Muscle layer of duodenum (tissue), 2 donors: Measurements from ENCODE around the gene C13orf42.

Experiments
- H3K27ac ChIP-seq: one replicate; pipeline ENCODE4 v1.7.0; 2013; ENCODE audit warnings: mild to moderate bottlenecking, low read length
- H3K27me3 ChIP-seq: one replicate; pipeline ENCODE4 v1.7.0; 2013; ENCODE audit warnings: low read depth, mild to moderate bottlenecking, control low read depth, low read length
- H3K36me3 ChIP-seq, 2 donors: one replicate each; pipeline ENCODE4 v1.7.0; 2013; ENCODE audit warnings: low read length in 2 of 2, control low read depth in 1 of 2, mild to moderate bottlenecking in 1 of 2; ENCODE audit not compliant: insufficient read depth in 2 of 2, control insufficient read depth in 1 of 2
- H3K4me1 ChIP-seq, 2 donors: one replicate each; pipeline ENCODE4 v1.7.0; 2013; ENCODE audit warnings: low read length in 2 of 2, mild to moderate bottlenecking in 2 of 2, control low read depth in 1 of 2, moderate library complexity in 1 of 2; ENCODE audit not compliant: insufficient read depth in 2 of 2, control insufficient read depth in 1 of 2
- H3K4me3 ChIP-seq, 2 donors: one replicate each; pipeline ENCODE4 v1.7.0; 2013; ENCODE audit warnings: low read length in 2 of 2, low read depth in 1 of 2, mild to moderate bottlenecking in 1 of 2
- H3K9me3 ChIP-seq, 2 donors: one replicate each; pipeline ENCODE4 v1.7.0; 2013; ENCODE audit warnings: low read length in 2 of 2, control low read depth in 1 of 2, mild to moderate bottlenecking in 1 of 2; ENCODE audit not compliant: control insufficient read depth in 1 of 2
- donor health status: healthy.

Gene C13orf42

DNA sequence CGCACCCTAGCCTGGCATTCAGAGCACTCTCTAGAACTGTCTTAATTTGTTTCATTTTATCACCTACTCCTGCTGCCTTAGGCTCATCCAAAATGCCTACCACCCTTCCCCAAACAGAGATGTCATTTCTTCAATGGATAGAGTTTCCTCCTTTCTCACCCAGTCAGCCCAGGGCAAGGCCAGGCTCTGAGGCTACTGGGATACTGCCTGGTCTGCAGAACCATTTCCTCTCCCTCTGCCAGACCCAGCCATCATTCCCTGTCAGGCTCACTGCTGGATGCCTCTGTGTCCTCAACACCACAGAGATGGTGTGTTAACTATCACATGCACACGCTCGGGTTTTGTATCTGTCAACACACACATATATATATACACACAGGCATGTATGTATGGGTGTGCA lies 47.2 kb downstream of the C13orf42 start:
- Histone ChIP-seq H3K9me3 (no peaks in the 10 kb centered on the region), H3K4me1 (no peaks in the 10 kb centered on the region), H3K27me3 (no peaks in the 10 kb centered on the region), H3K36me3 (no peaks in the 10 kb centered on the region), H3K27ac (no peak overlapping the region), H3K4me3 (no peak overlapping the region)

DNA sequence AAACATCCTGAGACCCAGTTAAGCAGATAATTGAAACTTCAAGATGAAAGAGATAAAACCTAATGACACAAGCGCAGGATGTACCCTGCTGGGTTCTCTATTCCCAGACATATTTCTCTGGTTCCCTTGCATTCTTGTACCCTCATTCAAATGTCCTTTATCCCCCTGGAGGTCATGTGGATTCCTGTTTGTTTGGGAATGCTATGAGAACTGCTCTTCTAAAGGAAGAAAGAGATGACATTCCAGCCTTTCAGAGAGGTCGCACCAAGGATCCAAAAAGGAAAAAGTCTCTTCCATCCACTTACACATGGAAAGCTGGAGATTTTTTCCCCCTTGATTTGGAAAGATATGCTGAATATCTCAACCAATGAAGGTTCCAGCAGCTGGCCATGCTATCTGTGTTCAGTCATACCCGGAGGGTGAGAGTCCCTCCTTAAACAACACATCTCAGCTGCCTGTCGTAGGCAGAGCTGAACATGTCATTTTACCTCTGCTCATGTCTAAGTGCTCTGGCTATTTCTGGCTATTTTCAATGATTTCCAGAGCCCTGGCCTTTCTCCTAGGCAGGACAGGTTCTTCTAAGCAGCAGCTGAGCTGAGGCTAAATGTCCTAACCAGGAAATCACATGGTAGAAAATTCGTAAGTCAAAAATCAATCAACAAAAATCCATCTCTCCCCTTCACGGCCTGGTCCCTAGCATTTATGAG lies 52.5 kb downstream of the C13orf42 start:
- no peaks in the 10 kb centered on the region for H3K9me3 ChIP-seq
- no peaks in the 10 kb centered on the region for H3K4me1 ChIP-seq
- H3K4me3 ChIP-seq = no peak overlapping the region
- H3K27ac ChIP-seq = no peak overlapping the region
- no peaks in the 10 kb centered on the region for H3K36me3 ChIP-seq
- H3K27me3 ChIP-seq = no peaks in the 10 kb centered on the region

DNA sequence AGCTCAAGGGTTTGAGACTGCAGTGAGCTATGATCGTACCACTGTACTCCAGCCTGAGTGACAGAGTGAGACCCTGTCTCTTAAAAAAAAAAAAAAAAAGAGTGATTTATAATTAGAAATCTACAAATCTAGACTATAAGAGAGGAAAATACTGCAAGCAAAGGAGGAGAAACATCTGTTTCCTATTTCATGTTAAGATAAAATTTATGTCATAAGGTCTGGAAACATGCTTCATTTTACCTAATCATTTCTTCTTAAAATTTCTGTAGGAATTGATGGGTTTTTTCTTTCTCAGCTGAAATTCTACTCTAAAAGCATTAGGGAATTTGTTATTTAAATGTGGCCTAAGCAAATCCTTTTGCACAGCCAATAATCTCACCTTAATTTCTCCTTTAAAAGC lies 53.2 kb downstream of the C13orf42 start:
- no peak overlapping the region for H3K4me3 ChIP-seq
- no peaks in the 10 kb centered on the region for H3K36me3 ChIP-seq
- H3K27ac ChIP-seq = no peak overlapping the region
- no peaks in the 10 kb centered on the region for H3K27me3 ChIP-seq
- H3K9me3 ChIP-seq = no peaks in the 10 kb centered on the region
- H3K4me1 ChIP-seq = no peaks in the 10 kb centered on the region

DNA sequence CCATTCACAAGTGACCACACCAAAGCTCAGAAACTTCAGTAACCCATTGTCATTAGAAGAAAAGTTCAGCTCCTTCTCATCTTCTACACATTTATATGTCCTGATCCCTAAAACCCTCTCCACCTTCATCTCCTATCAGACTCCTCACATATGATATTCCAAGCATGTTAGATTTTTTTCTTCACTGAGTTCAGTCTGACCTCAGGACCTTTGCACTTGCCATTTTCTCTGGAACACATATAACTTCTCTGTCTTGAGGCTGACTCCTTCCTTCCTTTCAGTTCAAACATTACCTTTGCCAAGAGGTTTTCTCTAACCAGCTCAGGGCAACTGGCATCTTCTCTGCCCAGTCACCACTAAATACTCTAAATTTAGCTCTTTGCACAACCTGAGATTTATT lies 54.1 kb downstream of the C13orf42 start:
- Histone ChIP-seq H3K36me3 (no peaks in the 10 kb centered on the region), H3K9me3 (no peaks in the 10 kb centered on the region), H3K4me1 (no peaks in the 10 kb centered on the region), H3K27ac (no peak overlapping the region), H3K4me3 (no peak overlapping the region), H3K27me3 (no peaks in the 10 kb centered on the region)

DNA sequence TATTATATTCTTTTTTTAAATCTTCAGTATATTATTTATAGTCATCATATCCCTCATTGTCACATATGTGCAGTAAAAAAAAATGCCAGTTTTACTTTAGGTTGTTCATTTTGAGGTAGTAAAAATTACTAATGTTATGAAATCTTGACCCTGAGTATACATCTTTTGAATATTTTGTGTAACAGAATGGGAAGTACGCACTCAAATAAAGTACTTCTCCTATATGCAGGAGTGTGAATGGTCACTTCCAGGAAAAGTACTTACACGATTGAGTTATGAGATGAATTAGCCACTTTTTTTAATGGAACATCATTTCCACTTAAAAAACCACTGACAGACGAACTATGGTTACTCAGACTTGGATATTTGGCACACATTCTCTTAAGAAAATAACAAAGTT lies 58.5 kb downstream of the C13orf42 start:
- H3K36me3 ChIP-seq = no peaks in the 10 kb centered on the region
- no peaks in the 10 kb centered on the region for H3K9me3 ChIP-seq
- peaks cover 0 to 7% of the 10 kb centered on the region in 2 donors for H3K4me1 ChIP-seq

DNA sequence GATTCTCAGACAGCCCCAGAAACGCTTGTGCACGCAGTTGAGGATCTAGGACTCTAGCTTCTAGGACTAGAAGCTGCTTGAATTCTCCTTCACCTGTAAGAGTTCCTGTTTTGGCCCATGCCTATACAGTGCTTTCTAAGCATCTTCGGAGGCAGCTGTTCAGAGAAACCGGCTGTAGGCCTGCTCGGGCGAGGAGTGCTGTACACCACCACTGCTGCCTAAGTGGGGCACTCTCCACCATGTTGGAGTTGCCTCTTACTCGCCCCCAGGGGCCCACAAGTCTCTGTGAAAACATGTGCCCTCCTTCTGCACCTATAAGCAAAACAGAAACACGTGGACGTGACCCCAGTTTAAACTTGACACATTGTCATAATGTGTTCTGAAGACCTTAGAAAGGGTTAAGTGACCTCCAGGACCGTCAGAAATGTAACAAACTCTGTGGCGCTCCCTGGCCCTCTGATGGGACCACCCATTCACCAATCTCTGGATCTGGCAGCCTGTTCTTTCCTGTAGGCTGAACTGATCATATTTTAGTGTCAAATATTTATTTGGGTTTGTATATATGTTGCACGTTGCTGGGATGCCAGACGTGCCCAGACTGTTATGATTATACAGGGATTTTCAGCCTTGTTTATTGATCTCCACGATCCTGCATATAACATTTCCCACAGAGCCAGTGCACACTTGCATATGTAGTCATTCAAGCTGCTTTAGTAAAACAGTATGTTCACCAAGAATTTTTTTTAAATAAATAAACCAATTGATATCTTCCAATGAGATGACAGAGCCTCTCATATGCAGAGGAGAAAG lies 60.8 kb downstream of the C13orf42 start:
- no peaks in the 10 kb centered on the region for H3K9me3 ChIP-seq
- H3K27ac ChIP-seq = no peak overlapping the region
- no peaks in the 10 kb centered on the region for H3K36me3 ChIP-seq
- peaks cover 0 to 7% of the 10 kb centered on the region in 2 donors for H3K4me1 ChIP-seq
- H3K4me3 ChIP-seq = no peak overlapping the region
- no peaks in the 10 kb centered on the region for H3K27me3 ChIP-seq

More for the DNA sequence above, 58.5 kb downstream of the C13orf42 start:
- Histone ChIP-seq H3K27ac (no peak overlapping the region), H3K27me3 (no peaks in the 10 kb centered on the region), H3K4me3 (no peak overlapping the region)

DNA sequence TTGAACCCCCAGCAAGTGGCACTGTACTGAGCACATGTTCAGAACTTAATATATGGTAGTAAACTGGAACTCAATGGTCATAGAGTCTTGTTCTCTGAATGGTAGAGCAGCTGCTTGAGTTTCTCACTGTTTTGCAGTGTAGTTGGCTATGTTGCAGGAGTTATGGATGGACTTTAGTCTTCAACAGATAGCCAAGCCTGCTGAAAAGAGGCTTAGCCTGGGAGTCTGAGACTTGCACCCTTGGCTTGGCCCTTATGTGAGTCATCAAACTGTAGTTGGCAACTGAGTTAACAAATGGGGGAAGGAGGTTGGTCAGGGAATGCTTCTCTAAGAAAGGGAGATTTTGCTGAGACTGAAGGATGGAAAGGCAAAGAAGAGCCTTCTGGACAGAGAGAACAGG lies 62.5 kb downstream of the C13orf42 start:
- Histone ChIP-seq H3K27me3 (no peaks in the 10 kb centered on the region), H3K4me3 (no peak overlapping the region), H3K27ac (no peak overlapping the region), H3K9me3 (no peaks in the 10 kb centered on the region), H3K36me3 (no peaks in the 10 kb centered on the region), H3K4me1 (peaks cover 0 to 7% of the 10 kb centered on the region in 2 donors)

DNA sequence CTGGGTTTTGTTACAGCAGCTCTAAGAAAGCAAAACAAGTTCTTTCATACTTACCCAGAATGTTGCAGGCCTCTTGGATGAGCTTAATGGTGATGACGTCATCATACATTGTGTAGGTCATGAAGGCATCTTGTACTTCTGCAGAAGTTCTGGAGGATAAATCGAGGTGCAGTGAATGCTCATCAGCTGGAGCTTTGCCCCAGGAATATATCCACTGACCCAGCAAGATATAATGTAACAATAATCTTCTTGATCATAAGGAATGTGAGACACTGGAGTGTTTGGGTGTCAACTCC lies 63.0 kb downstream of the C13orf42 start:
- H3K9me3 ChIP-seq = no peaks in the 10 kb centered on the region
- H3K27ac ChIP-seq = no peak overlapping the region
- H3K4me1 ChIP-seq = peaks cover 0 to 7% of the 10 kb centered on the region in 2 donors
- no peak overlapping the region for H3K4me3 ChIP-seq
- H3K36me3 ChIP-seq = no peaks in the 10 kb centered on the region
- no peaks in the 10 kb centered on the region for H3K27me3 ChIP-seq

DNA sequence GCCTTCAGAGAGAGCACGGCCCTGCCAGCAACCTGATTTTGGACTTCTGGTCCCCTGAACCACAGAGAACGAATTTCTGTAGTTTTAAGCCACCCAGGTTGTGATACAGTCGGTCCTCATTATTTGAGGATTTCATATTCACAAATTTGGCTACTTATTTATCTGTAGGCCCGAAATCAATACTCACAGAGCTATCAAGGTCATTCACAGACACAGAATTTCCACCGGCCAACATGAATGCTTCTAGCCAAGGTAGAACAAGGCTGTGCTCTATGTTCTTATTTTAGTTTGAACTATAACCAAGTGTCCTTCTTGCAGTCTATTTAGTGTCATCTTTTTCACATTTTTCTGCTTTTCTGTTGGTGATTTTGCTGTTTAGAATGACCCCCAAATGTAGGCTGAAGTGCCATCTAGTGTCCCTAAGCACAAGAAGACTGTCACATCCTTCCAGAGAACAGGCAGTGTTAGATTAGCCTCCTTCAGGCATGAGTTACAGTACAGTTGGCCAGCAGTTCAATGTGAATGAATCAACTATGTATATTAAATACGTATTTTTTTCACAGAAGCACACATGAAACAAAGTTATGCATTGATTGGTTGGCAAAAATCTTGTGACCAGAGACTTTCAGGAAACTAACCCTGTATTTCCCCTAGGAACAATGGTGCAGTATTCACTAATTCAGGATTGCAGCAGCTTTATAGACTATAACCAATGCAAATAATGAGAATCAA lies 63.5 kb downstream of the C13orf42 start:
- Histone ChIP-seq H3K4me1 (peaks cover 0 to 7% of the 10 kb centered on the region in 2 donors), H3K27ac (no peak overlapping the region), H3K4me3 (no peak overlapping the region), H3K36me3 (no peaks in the 10 kb centered on the region), H3K27me3 (no peaks in the 10 kb centered on the region), H3K9me3 (no peaks in the 10 kb centered on the region)

DNA sequence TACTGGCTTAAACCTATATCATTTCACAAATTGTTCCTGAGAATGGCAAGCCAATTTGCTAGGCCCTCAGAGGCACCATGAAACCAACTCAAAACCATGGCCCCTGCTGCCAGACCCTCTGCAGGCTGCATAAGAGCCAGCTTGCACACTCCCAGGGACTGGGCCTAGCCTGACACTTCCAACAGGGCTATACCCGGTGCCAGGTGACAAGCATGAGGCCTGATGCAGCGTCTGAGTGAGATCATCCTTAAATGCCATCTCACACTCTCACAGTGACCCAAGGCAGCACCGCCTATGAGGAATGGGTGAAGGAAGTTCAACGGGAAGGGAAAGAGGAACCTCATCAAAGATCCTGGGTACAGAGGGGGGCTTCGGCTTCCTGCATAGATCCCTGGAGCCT lies 65.6 kb downstream of the C13orf42 start:
- Histone ChIP-seq H3K27me3 (no peaks in the 10 kb centered on the region), H3K27ac (no peak overlapping the region), H3K4me3 (no peak overlapping the region), H3K4me1 (peaks cover 0 to 3% of the 10 kb centered on the region in 2 donors), H3K36me3 (no peaks in the 10 kb centered on the region), H3K9me3 (no peaks in the 10 kb centered on the region)

DNA sequence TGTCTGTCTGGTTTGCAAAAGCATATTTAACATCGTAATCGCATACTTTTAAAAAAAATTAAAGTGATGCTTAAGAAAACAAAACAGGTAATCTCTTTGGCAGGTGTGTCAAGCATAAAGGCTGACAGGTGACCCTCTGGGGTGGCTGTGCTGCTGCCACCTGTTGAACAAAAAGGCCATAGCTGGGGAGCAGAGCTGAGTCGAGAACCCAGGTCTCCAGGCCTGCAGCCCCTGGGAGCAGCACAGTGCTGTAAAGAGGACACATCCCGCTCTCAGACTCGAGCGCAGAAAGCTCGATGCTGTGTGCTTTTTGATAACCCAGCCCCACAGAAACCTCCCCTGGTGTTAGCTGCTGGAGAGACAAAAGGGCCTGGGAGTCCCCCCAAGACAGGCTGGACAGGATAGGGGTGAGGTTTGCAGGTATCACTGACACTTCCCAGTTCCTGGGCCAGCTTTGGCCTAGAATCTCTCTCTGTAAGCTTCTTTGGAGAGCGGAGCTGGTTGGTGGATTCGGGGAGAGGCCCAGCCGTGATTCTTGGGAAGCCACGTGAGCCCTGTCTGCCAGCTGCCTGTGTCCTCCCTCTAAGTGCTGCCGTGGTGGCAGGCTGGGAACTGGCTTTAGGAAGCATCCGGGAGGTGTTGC lies 66.9 kb downstream of the C13orf42 start:
- no peaks in the 10 kb centered on the region for H3K4me1 ChIP-seq
- no peaks in the 10 kb centered on the region for H3K9me3 ChIP-seq
- H3K4me3 ChIP-seq = no peak overlapping the region
- H3K27me3 ChIP-seq = no peaks in the 10 kb centered on the region
- H3K27ac ChIP-seq = no peak overlapping the region
- H3K36me3 ChIP-seq = no peaks in the 10 kb centered on the region
